SK-N-SH (cell line): ENCODE results near the gene TECR. TPM values are rescaled to one million over a fixed set of nuclear protein-coding genes. Genes with fewer than 3 reads are reported as not detected.
A peak's percentile ranks its signal among the peaks of the same experiment; 100 is the strongest.

Experiments used
- CTCF ChIA-PET: fragments of 300-600, 350-600 bp; formaldehyde crosslinking; extraction: SDS; loops from one replicate; lab custom pipeline; 2021; lab: Yijun Ruan, JAX
- POLR2A ChIA-PET: fragments of 350-600 bp; sonication (Branson Sonifier 250); formaldehyde crosslinking; extraction: SDS; loops from one replicate; lab custom pipeline; 2020; ENCODE audit warnings: antibody characterized with exemption, inconsistent platforms; lab: Yijun Ruan, JAX
- DNase-seq: peaks from one replicate; pipeline ENCODE4 v3.0.0; 2012
- H2AFZ ChIP-seq: fragments of 200-600 bp; sonication (generic); 2 replicates; pipeline ENCODE4 v1.8.1; 2016; ENCODE audit warnings: antibody characterized with exemption, mild to moderate bottlenecking, low read depth
- H3F3A ChIP-seq: fragments of 200-600 bp; sonication (generic); replicated peaks from 2 replicates; pipeline ENCODE3; 2016; ENCODE audit warnings: antibody characterized with exemption, mild to moderate bottlenecking; ENCODE audit not compliant: insufficient read depth
- H3K27ac ChIP-seq, 2 experiments: fragments of 200-500 bp in 1 of 2; fragments of 200-600 bp in 1 of 2; sonication (Bioruptor generic) in 1 of 2; sonication (generic), shearing (Covaris generic) in 1 of 2; 2 replicates each; pipeline versions ENCODE4 v1.5.1 to v1.6.1; 2014 to 2016; ENCODE audit warnings: low read depth in 2 of 2, inconsistent platforms in 1 of 2, low read length in 1 of 2, mild to moderate bottlenecking in 1 of 2, mixed read lengths in 1 of 2
- H3K27me3 ChIP-seq: fragments of 200-600 bp; sonication (generic), shearing (Covaris generic); 2 replicates; pipeline ENCODE4 v1.6.1; 2016; ENCODE audit warnings: mixed run types; ENCODE audit not compliant: insufficient read depth
- H3K36me3 ChIP-seq, 2 experiments: fragments of 200-500 bp in 1 of 2; fragments of 200-600 bp in 1 of 2; sonication (Bioruptor generic) in 1 of 2; sonication (generic) in 1 of 2; replicated peaks in 1 of 2; 2 replicates each; pipeline versions ENCODE3 to v1.5.1; 2014 to 2016; ENCODE audit warnings: low read length in 1 of 2, mild to moderate bottlenecking in 1 of 2; ENCODE audit not compliant: insufficient read depth in 2 of 2, control insufficient read depth in 1 of 2
- H3K4me1 ChIP-seq, 2 experiments: fragments of 200-500 bp in 1 of 2; fragments of 200-600 bp in 1 of 2; sonication (Bioruptor generic) in 1 of 2; sonication (generic), shearing (Covaris generic) in 1 of 2; 2 replicates each; pipeline versions ENCODE4 v1.5.1 to v1.6.1; 2014 to 2016; ENCODE audit warnings: low read depth in 1 of 2, low read length in 1 of 2, mixed run types in 1 of 2; ENCODE audit not compliant: insufficient read depth in 2 of 2, control insufficient read depth in 1 of 2
- H3K4me2 ChIP-seq: fragments of 200-600 bp; sonication (generic), shearing (Covaris generic); 2 replicates; pipeline ENCODE4 v1.6.1; 2017; ENCODE audit warnings: mixed run types
- H3K4me3 ChIP-seq, 2 experiments: fragments of 200-500 bp in 1 of 2; fragments of 200-600 bp in 1 of 2; sonication (Bioruptor generic) in 1 of 2; sonication (generic), shearing (Covaris generic) in 1 of 2; 2 replicates each; pipeline versions ENCODE4 v1.5.1 to v1.8.1; 2014 to 2016; ENCODE audit warnings: low read depth in 2 of 2, inconsistent platforms in 1 of 2, low read length in 1 of 2, mild to moderate bottlenecking in 1 of 2, mixed read lengths in 1 of 2, moderate library complexity in 1 of 2
- H3K79me2 ChIP-seq: fragments of 200-600 bp; sonication (generic); 2 replicates; pipeline ENCODE4 v1.8.1; 2017; ENCODE audit warnings: mild to moderate bottlenecking; ENCODE audit not compliant: insufficient read depth
- H3K9ac ChIP-seq: fragments of 200-600 bp; sonication (generic); 2 replicates; pipeline ENCODE4 v1.6.1; 2017; ENCODE audit warnings: mixed run types
- H3K9me2 ChIP-seq: fragments of 200-600 bp; sonication (generic); 2 replicates; pipeline ENCODE4 v1.6.1; 2017; ENCODE audit warnings: mixed run types
- H3K9me3 ChIP-seq: fragments of 200-600 bp; sonication (generic); 2 replicates; pipeline ENCODE4 v1.6.1; 2017; ENCODE audit warnings: mixed run types, mild to moderate bottlenecking, moderate library complexity
- H4K20me1 ChIP-seq: fragments of 200-600 bp; sonication (generic); 2 replicates; pipeline ENCODE4 v1.6.1; 2017; ENCODE audit warnings: mild to moderate bottlenecking, mixed run types; ENCODE audit not compliant: insufficient read depth
- CHD2 ChIP-seq: fragments of 150-350 bp; IDR thresholded peaks from 2 replicates; pipeline ENCODE4 v1.6.1; 2018; ENCODE audit warnings: low read length; ENCODE audit not compliant: partially characterized antibody
- ELF1 ChIP-seq: IDR thresholded peaks from 2 replicates; pipeline ENCODE4 v1.4.0; 2012
- EZH2phosphoT487 ChIP-seq: fragments of 200-600 bp; sonication (generic); IDR thresholded peaks from 2 replicates; pipeline ENCODE4 v1.6.1; 2017; ENCODE audit warnings: low read depth, mixed run types, mild to moderate bottlenecking, antibody characterized with exemption, moderate library complexity, borderline replicate concordance
- FOSL2 ChIP-seq: IDR thresholded peaks from 2 replicates; pipeline ENCODE4 v1.4.0; 2012; ENCODE audit warnings: low read depth, mild to moderate bottlenecking, moderate library complexity, borderline replicate concordance
- FOXJ3 ChIP-seq: sonication (generic); formaldehyde crosslinking; IDR thresholded peaks from 2 replicates; pipeline ENCODE4 v1.5.1; 2020; ENCODE audit warnings: mild to moderate bottlenecking, missing genetic modification reagents
- FOXM1 ChIP-seq: IDR thresholded peaks from 2 replicates; pipeline ENCODE4 v1.4.0; 2012; ENCODE audit warnings: low read depth, mild to moderate bottlenecking
- GABPA ChIP-seq: IDR thresholded peaks from 2 replicates; pipeline ENCODE4 v1.4.0; 2012; ENCODE audit warnings: low read depth, mild to moderate bottlenecking
- GATA2 ChIP-seq: sonication (generic); formaldehyde crosslinking; IDR thresholded peaks from 2 replicates; pipeline ENCODE4 v1.5.0; 2020; ENCODE audit warnings: mild to moderate bottlenecking, missing genetic modification reagents
- IRF3 ChIP-seq: fragments of 150-350 bp; IDR thresholded peaks from 2 replicates; pipeline ENCODE4 v1.6.1; 2016; ENCODE audit warnings: mild to moderate bottlenecking, low read depth, low read length
- MAX ChIP-seq: IDR thresholded peaks from 2 replicates; pipeline ENCODE4 v1.4.0; 2012; ENCODE audit warnings: low read depth
- MXI1 ChIP-seq: IDR thresholded peaks from 2 replicates; pipeline ENCODE4 v1.6.1; 2012; ENCODE audit warnings: mild to moderate bottlenecking, low read depth, low read length, improper control_type of control experiment
- NFIC ChIP-seq: IDR thresholded peaks from 2 replicates; pipeline ENCODE4 v1.4.0; 2012; ENCODE audit warnings: borderline replicate concordance
- NRF1 ChIP-seq: IDR thresholded peaks from 2 replicates; pipeline ENCODE4 v1.6.1; 2012; ENCODE audit warnings: low read depth, mild to moderate bottlenecking, low read length
- POLR2AphosphoS5 ChIP-seq: IDR thresholded peaks from 2 replicates; pipeline ENCODE4 v1.6.1; 2012; ENCODE audit warnings: low read depth, low read length
- RAD21 ChIP-seq: IDR thresholded peaks from 2 replicates; pipeline ENCODE4 v1.6.1; 2012; ENCODE audit warnings: mild to moderate bottlenecking, low read length
- RCOR1 ChIP-seq: fragments of 150-350 bp; IDR thresholded peaks from 2 replicates; pipeline ENCODE4 v1.6.1; 2017; ENCODE audit warnings: antibody characterized with exemption, low read length
- RFX5 ChIP-seq: IDR thresholded peaks from 2 replicates; pipeline ENCODE4 v1.6.1; 2012; ENCODE audit warnings: mild to moderate bottlenecking, improper control_type of control experiment, low read length
- SMC3 ChIP-seq: IDR thresholded peaks from 2 replicates; pipeline ENCODE4 v1.6.1; 2012; ENCODE audit warnings: low read depth, low read length, improper control_type of control experiment
- TAF1 ChIP-seq: IDR thresholded peaks from 2 replicates; pipeline ENCODE4 v1.6.1; 2012; ENCODE audit warnings: low read depth, mild to moderate bottlenecking, low read length, moderate library complexity, borderline replicate concordance
- TCF12 ChIP-seq: IDR thresholded peaks from 2 replicates; pipeline ENCODE4 v1.4.0; 2012
- TEAD4 ChIP-seq: IDR thresholded peaks from 2 replicates; pipeline ENCODE4 v1.4.0; 2012; ENCODE audit warnings: mild to moderate bottlenecking, borderline replicate concordance; ENCODE audit not compliant: insufficient read depth
- USF1 ChIP-seq: IDR thresholded peaks from 2 replicates; pipeline ENCODE4 v1.4.0; 2012; ENCODE audit warnings: low read depth, borderline replicate concordance
- YY1 ChIP-seq: IDR thresholded peaks from 2 replicates; pipeline ENCODE4 v1.4.0; 2012; ENCODE audit warnings: low read depth, mild to moderate bottlenecking
- ZBTB33 ChIP-seq: IDR thresholded peaks from 2 replicates; pipeline ENCODE4 v1.4.0; 2012; ENCODE audit warnings: low read depth, borderline replicate concordance
- WGBS: methylation state at CpG from one replicate; pipeline ENCODE4 v1.1.6; 2017; ENCODE audit warnings: low lambda C conversion rate; 5-methylcytosine and 5-hydroxymethylcytosine counted together
- polyA plus RNA-seq, 3 experiments: library from polyadenylated mRNA; depleted of rRNA; stranded (reverse); fragments of >200 nt; gene quantifications; 2 replicates each; pipeline ENCODE4 v1.2.3, GENCODE V29; 2012
- TF ChIP-seq, protein P1 (sequence below): fragments of 150-350 bp; IDR thresholded peaks from 2 replicates; pipeline ENCODE4 v1.6.1; 2017; ENCODE audit warnings: antibody characterized with exemption, low read length, low read depth, borderline replicate concordance
- TF ChIP-seq, protein P2 (sequence below): fragments of 200-600 bp; sonication (generic); IDR thresholded peaks from 2 replicates; pipeline ENCODE4 v1.6.1; 2017; ENCODE audit warnings: antibody characterized with exemption, mild to moderate bottlenecking, moderate library complexity
- TF ChIP-seq, protein P3 (sequence below): IDR thresholded peaks from 2 replicates; pipeline ENCODE4; 2012

The TECR gene
- polyA plus RNA-seq, 1 of the 3 experiments (the other 2 are of a cell fraction), result 110 TPM

- peaks cover 14 to 17% of the 10 kb centered on the region in 2 experiments for H3K36me3 ChIP-seq
- no peak for DNase-seq
- H3K4me2 ChIP-seq, result peak overlapping the region; percentile 67
- no peaks in the 10 kb centered on the region for H3K27me3 ChIP-seq
- H3K9me2 ChIP-seq, result no peaks in the 10 kb centered on the region
- peaks cover 32% of the 10 kb centered on the region for H3K79me2 ChIP-seq
- H3K9ac ChIP-seq, result peak overlapping the region; percentile 54
- ChIA-PET CTCF (no interaction called here), POLR2A (no interaction called here)
- no peaks in the 10 kb centered on the region for H3K9me3 ChIP-seq
- peaks cover 30% of the 10 kb centered on the region for H3F3A ChIP-seq
- peaks cover 24 to 41% of the 10 kb centered on the region in 2 experiments; a peak in 3 of 4 replicates for H3K4me1 ChIP-seq
- WGBS, result 17% methylated on average over 1 of the region's 2 CpGs
- H4K20me1 ChIP-seq, result peaks cover 27% of the 10 kb centered on the region
- H3K4me3 ChIP-seq, result no peak overlapping the region
- peak overlapping the region in 1 of 2 experiments; percentile 95; a peak in 3 of 4 replicates for H3K27ac ChIP-seq
- H2AFZ ChIP-seq, result peak overlapping the region; percentile 48; the same call in 1 of the 2 replicates
- TF ChIP-seq GABPA (no peak), YY1 (0 out of 2 replicates have a peak, but pooled peaks have one; percentile 19), ELF1 (peak; percentile 64; the same call in 1 of the 2 replicates), RFX5 (no peak), ZBTB33 (0 out of 2 replicates have a peak, but pooled peaks have one; percentile 19), GATA2 (CRISPR knock-in tag) (no peak), MXI1 (no peak), USF1 (no peak), TEAD4 (peak; percentile 12; the same call in 1 of the 2 replicates), FOXJ3 (CRISPR knock-in tag) (no peak), MAX (peak; percentile 60; the same call in 1 of the 2 replicates), CHD2 (no peak), NFIC (no peak; the same call in 1 of the 2 replicates), NRF1 (no peak), FOSL2 (peak; percentile 65; the same call in 1 of the 2 replicates), EZH2phosphoT487 (no peak), IRF3 (no peak), TAF1 (no peak), SMC3 (no peak), RCOR1 (no peak), RAD21 (no peak), POLR2AphosphoS5 (peak; percentile 53; the same call in 1 of the 2 replicates), FOXM1 (no peak), TCF12 (peak; percentile 79)
- TF ChIP-seq, protein P1, sequence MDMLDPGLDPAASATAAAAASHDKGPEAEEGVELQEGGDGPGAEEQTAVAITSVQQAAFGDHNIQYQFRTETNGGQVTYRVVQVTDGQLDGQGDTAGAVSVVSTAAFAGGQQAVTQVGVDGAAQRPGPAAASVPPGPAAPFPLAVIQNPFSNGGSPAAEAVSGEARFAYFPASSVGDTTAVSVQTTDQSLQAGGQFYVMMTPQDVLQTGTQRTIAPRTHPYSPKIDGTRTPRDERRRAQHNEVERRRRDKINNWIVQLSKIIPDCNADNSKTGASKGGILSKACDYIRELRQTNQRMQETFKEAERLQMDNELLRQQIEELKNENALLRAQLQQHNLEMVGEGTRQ, result no peak
- TF ChIP-seq, protein P2, sequence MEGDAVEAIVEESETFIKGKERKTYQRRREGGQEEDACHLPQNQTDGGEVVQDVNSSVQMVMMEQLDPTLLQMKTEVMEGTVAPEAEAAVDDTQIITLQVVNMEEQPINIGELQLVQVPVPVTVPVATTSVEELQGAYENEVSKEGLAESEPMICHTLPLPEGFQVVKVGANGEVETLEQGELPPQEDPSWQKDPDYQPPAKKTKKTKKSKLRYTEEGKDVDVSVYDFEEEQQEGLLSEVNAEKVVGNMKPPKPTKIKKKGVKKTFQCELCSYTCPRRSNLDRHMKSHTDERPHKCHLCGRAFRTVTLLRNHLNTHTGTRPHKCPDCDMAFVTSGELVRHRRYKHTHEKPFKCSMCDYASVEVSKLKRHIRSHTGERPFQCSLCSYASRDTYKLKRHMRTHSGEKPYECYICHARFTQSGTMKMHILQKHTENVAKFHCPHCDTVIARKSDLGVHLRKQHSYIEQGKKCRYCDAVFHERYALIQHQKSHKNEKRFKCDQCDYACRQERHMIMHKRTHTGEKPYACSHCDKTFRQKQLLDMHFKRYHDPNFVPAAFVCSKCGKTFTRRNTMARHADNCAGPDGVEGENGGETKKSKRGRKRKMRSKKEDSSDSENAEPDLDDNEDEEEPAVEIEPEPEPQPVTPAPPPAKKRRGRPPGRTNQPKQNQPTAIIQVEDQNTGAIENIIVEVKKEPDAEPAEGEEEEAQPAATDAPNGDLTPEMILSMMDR, result no peak
- TF ChIP-seq, protein P3, sequence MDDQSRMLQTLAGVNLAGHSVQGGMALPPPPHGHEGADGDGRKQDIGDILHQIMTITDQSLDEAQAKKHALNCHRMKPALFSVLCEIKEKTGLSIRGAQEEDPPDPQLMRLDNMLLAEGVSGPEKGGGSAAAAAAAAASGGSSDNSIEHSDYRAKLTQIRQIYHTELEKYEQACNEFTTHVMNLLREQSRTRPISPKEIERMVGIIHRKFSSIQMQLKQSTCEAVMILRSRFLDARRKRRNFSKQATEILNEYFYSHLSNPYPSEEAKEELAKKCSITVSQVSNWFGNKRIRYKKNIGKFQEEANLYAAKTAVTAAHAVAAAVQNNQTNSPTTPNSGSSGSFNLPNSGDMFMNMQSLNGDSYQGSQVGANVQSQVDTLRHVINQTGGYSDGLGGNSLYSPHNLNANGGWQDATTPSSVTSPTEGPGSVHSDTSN, result peak; percentile 76
These were observed 9.5 kb upstream of the TECR start for GRCh38 chr19:14519860-14520407.
